Colon (tissue), 2 donors: ENCODE results near the gene ICAM5.
"Not testable (repeated sequence)": the region's sequence is repeated elsewhere in the genome, so short reads cannot be mapped to it uniquely, and the experiment has no call there.

Experiments used
- FAIRE-seq: peaks from 2 replicates; lab custom pipeline; 2012; peaks lifted over from hg19 to GRCh38; lab: Jason Lieb, UNC
- donor health status: control.
- donor health status: control.

Gene ICAM5

GRCh38 chr19:10320602-10321416 is 31.1 kb downstream of the ICAM5 start:
- no peak for FAIRE-seq

- no peak for FAIRE-seq
Measured at GRCh38 chr19:10321417-10321797, 31.7 kb downstream of the ICAM5 start.

- FAIRE-seq: no peak
Measured at GRCh38 chr19:10321874-10322835, 32.4 kb downstream of the ICAM5 start.

- no peak for FAIRE-seq
Measured at GRCh38 chr19:10325732-10326131, 36.0 kb downstream of the ICAM5 start.

GRCh38 chr19:10327793-10328192 is 38.0 kb downstream of the ICAM5 start:
- FAIRE-seq: no peak

- no peak for FAIRE-seq
Measured at GRCh38 chr19:10328558-10329429, 39.0 kb downstream of the ICAM5 start.

GRCh38 chr19:10329555-10329954 is 39.8 kb downstream of the ICAM5 start:
- FAIRE-seq: no peak

- FAIRE-seq: no peak
Measured at GRCh38 chr19:10332158-10332964, 42.6 kb downstream of the ICAM5 start.

GRCh38 chr19:10332965-10333757 is 43.4 kb downstream of the ICAM5 start, which contains the start of gene RAVER1:
RAVER1 (minus strand) TSS chr19:10333529; CDS start chr19:10333507, 22 bp downstream.
- no peak for FAIRE-seq

- no peak for FAIRE-seq
Measured at GRCh38 chr19:10333758-10334587, 44.2 kb downstream of the ICAM5 start.

- FAIRE-seq: no peak
Measured at GRCh38 chr19:10334588-10335351, 45.0 kb downstream of the ICAM5 start.

- FAIRE-seq: no peak
Measured at GRCh38 chr19:10335352-10335985, 45.7 kb downstream of the ICAM5 start.

GRCh38 chr19:10336725-10337124 is 47.0 kb downstream of the ICAM5 start:
- FAIRE-seq: not testable (repeated sequence)

- FAIRE-seq: no peak
Measured at GRCh38 chr19:10338940-10339339, 49.2 kb downstream of the ICAM5 start.

GRCh38 chr19:10339380-10339960 is 49.7 kb downstream of the ICAM5 start, which contains the start of gene ICAM3:
ICAM3 (minus strand) TSS chr19:10339624; CDS start chr19:10339614, 10 bp downstream.
- no peak for FAIRE-seq

GRCh38 chr19:10339977-10340376 is 50.2 kb downstream of the ICAM5 start:
- FAIRE-seq: no peak

- no peak for FAIRE-seq
Measured at GRCh38 chr19:10343495-10343894, 53.7 kb downstream of the ICAM5 start.
